HEK293 (cell line): ENCODE data around the gene RNF19B.

Experiments used
- CTCF ChIA-PET: fragments of 350-600 bp; formaldehyde crosslinking; extraction: SDS; loops from one replicate; lab custom pipeline; 2021; ENCODE audit warnings: antibody characterized with exemption; lab: Yijun Ruan, JAX
- POLR2A ChIA-PET: fragments of 300-600 bp; formaldehyde crosslinking; extraction: SDS; loops from one replicate; lab custom pipeline; 2020; ENCODE audit warnings: antibody characterized with exemption, inconsistent platforms; lab: Yijun Ruan, JAX
- H3K27ac ChIP-seq: fragments of 200-500 bp; sonication (Bioruptor generic); 2 replicates; pipeline ENCODE4 v1.5.1; 2014; ENCODE audit warnings: low read depth, low read length, control low read depth, inconsistent platforms; ENCODE audit errors: extremely low read depth
- H3K36me3 ChIP-seq, 2 experiments: fragments of 200-500 bp in 1 of 2; sonication (Bioruptor generic) in 1 of 2; 1 replicate in 1 of 2; 2 replicates in 1 of 2; pipeline ENCODE4 v1.5.1; 2014 to 2017; ENCODE audit warnings: inconsistent platforms in 2 of 2, low read length in 2 of 2; ENCODE audit not compliant: control insufficient read depth in 2 of 2, insufficient read depth in 1 of 2
- H3K4me1 ChIP-seq: fragments of 200-500 bp; sonication (Bioruptor generic); 2 replicates; pipeline ENCODE4 v1.5.1; 2014; ENCODE audit warnings: mild to moderate bottlenecking, low read length, inconsistent platforms; ENCODE audit not compliant: control insufficient read depth, insufficient read depth
- H3K4me3 ChIP-seq: 2 replicates; pipeline ENCODE4 v1.5.1; 2011; ENCODE audit warnings: low read depth, mild to moderate bottlenecking, control low read depth, low read length, moderate library complexity
- H3K9me3 ChIP-seq: fragments of 200-500 bp; sonication (Bioruptor generic); 2 replicates; pipeline ENCODE4 v1.5.1; 2014; ENCODE audit warnings: low read depth, low read length, inconsistent platforms; ENCODE audit not compliant: control insufficient read depth, insufficient read depth
- AEBP2 ChIP-seq: fragments of 450-650 bp; formaldehyde crosslinking; IDR thresholded peaks from 2 replicates; pipeline ENCODE4 v1.5.1; 2016; ENCODE audit warnings: missing biosample characterization, missing genetic modification characterization, borderline replicate concordance
- FEZF1 ChIP-seq: fragments of 450-650 bp; formaldehyde crosslinking; IDR thresholded peaks from 2 replicates; pipeline ENCODE4 v1.5.1; 2016; ENCODE audit warnings: missing biosample characterization, missing genetic modification characterization
- GFI1B ChIP-seq: fragments of 450-650 bp; formaldehyde crosslinking; IDR thresholded peaks from 2 replicates; pipeline ENCODE4 v1.5.1; 2016; ENCODE audit warnings: missing biosample characterization, missing genetic modification characterization
- GLIS1 ChIP-seq: fragments of 450-650 bp; formaldehyde crosslinking; IDR thresholded peaks from 2 replicates; pipeline ENCODE4 v1.5.1; 2016; ENCODE audit warnings: missing biosample characterization, missing genetic modification characterization
- KLF1 ChIP-seq: fragments of 450-650 bp; formaldehyde crosslinking; IDR thresholded peaks from 2 replicates; pipeline ENCODE4 v1.5.1; 2016; ENCODE audit warnings: missing biosample characterization, missing genetic modification characterization
- KLF10 ChIP-seq: fragments of 450-650 bp; IDR thresholded peaks from 2 replicates; pipeline ENCODE4 v1.5.1; 2018; ENCODE audit warnings: missing biosample characterization, mild to moderate bottlenecking, missing genetic modification characterization
- KLF9 ChIP-seq: fragments of 450-650 bp; formaldehyde crosslinking; IDR thresholded peaks from 2 replicates; pipeline ENCODE4 v1.5.1; 2016; ENCODE audit warnings: missing biosample characterization, missing genetic modification characterization, low read depth
- MEIS1 ChIP-seq: sonication (generic); formaldehyde crosslinking; IDR thresholded peaks from 2 replicates; pipeline ENCODE4 v1.8.1; 2022; ENCODE audit warnings: missing genetic modification reagents, mild to moderate bottlenecking, borderline replicate concordance
- SP7 ChIP-seq: fragments of 450-650 bp; formaldehyde crosslinking; IDR thresholded peaks from 2 replicates; pipeline ENCODE4 v1.5.1; 2016; ENCODE audit warnings: missing biosample characterization, missing genetic modification characterization
- WT1 ChIP-seq: fragments of 450-650 bp; formaldehyde crosslinking; IDR thresholded peaks from 2 replicates; pipeline ENCODE4 v1.5.1; 2016; ENCODE audit warnings: missing biosample characterization, missing genetic modification characterization
- YY2 ChIP-seq: fragments of 450-650 bp; formaldehyde crosslinking; IDR thresholded peaks from 2 replicates; pipeline ENCODE4 v1.5.1; 2016; ENCODE audit warnings: missing biosample characterization, missing genetic modification characterization
- ZBTB11 ChIP-seq: fragments of 450-650 bp; formaldehyde crosslinking; conservative IDR thresholded peaks from 2 replicates; pipeline ENCODE4 v1.5.1; 2016; ENCODE audit warnings: low read depth, missing biosample characterization, missing genetic modification characterization
- ZBTB17 ChIP-seq: fragments of 450-650 bp; formaldehyde crosslinking; IDR thresholded peaks from 2 replicates; pipeline ENCODE4 v1.5.1; 2016; ENCODE audit warnings: missing biosample characterization, missing genetic modification characterization
- ZBTB20 ChIP-seq: fragments of 450-650 bp; formaldehyde crosslinking; IDR thresholded peaks from 2 replicates; pipeline ENCODE4 v1.5.1; 2016; ENCODE audit warnings: missing biosample characterization, missing genetic modification characterization
- ZBTB6 ChIP-seq: fragments of 450-650 bp; formaldehyde crosslinking; IDR thresholded peaks from 2 replicates; pipeline ENCODE4 v1.5.1; 2017; ENCODE audit warnings: missing biosample characterization, missing genetic modification characterization
- ZEB2 ChIP-seq: fragments of 450-650 bp; formaldehyde crosslinking; IDR thresholded peaks from 2 replicates; pipeline ENCODE4 v1.5.1; 2016; ENCODE audit warnings: missing biosample characterization, missing genetic modification characterization
- ZNF18 ChIP-seq: fragments of 450-650 bp; formaldehyde crosslinking; IDR thresholded peaks from 2 replicates; pipeline ENCODE4 v1.5.1; 2016; ENCODE audit warnings: missing biosample characterization, missing genetic modification characterization
- ZNF341 ChIP-seq: fragments of 450-650 bp; formaldehyde crosslinking; IDR thresholded peaks from 2 replicates; pipeline ENCODE4; 2016; ENCODE audit warnings: low read depth, missing biosample characterization, missing genetic modification characterization
- ZNF423 ChIP-seq: fragments of 450-650 bp; formaldehyde crosslinking; IDR thresholded peaks from 2 replicates; pipeline ENCODE4 v1.5.1; 2016; ENCODE audit warnings: missing biosample characterization, missing genetic modification characterization
- ZNF501 ChIP-seq: fragments of 450-650 bp; formaldehyde crosslinking; IDR thresholded peaks from 2 replicates; pipeline ENCODE4 v1.5.1; 2016; ENCODE audit warnings: missing biosample characterization, missing genetic modification characterization
- ZNF518A ChIP-seq: fragments of 450-650 bp; formaldehyde crosslinking; conservative IDR thresholded peaks from 2 replicates; pipeline ENCODE4 v1.5.1; 2016; ENCODE audit warnings: low read depth, missing biosample characterization, missing genetic modification characterization
- ZNF600 ChIP-seq: fragments of 450-650 bp; formaldehyde crosslinking; IDR thresholded peaks from 2 replicates; pipeline ENCODE4 v1.5.1; 2016; ENCODE audit warnings: missing biosample characterization, missing genetic modification characterization
- ZNF660 ChIP-seq: fragments of 450-650 bp; IDR thresholded peaks from 2 replicates; pipeline ENCODE4 v1.5.1; 2018; ENCODE audit warnings: missing biosample characterization, mild to moderate bottlenecking, missing genetic modification characterization
- ZNF785 ChIP-seq: fragments of 450-650 bp; formaldehyde crosslinking; IDR thresholded peaks from 2 replicates; pipeline ENCODE4 v1.5.1; 2016; ENCODE audit warnings: missing biosample characterization, missing genetic modification characterization

Gene RNF19B

GRCh38 chr1:32964461-32965250, at the start of gene RNF19B (continued):
- TF ChIP-seq ZEB2 (tag by site-specific recombination) (peak; percentile 46; the same call in 1 of the 2 replicates), MEIS1 (CRISPR knock-in tag) (no peak), AEBP2 (tag by site-specific recombination) (no peak), ZBTB17 (peak; percentile 60), ZNF785 (tag by site-specific recombination) (no peak), ZNF600 (tag by site-specific recombination) (peak; percentile 85), ZBTB6 (no peak; the same call in 1 of the 2 replicates), ZNF518A (tag by site-specific recombination) (peak; percentile 49; the same call in 1 of the 2 replicates), ZNF423 (tag by site-specific recombination) (no peak), FEZF1 (tag by site-specific recombination) (peak; percentile 12; the same call in 1 of the 2 replicates), KLF9 (tag by site-specific recombination) (peak; percentile 62; the same call in 1 of the 2 replicates), KLF1 (peak; percentile 81), SP7 (tag by site-specific recombination) (no peak), ZNF660 (tag by site-specific recombination) (peak; percentile 94), GLIS1 (tag by site-specific recombination) (peak; percentile 39; the same call in 1 of the 2 replicates), KLF10 (peak; percentile 58; the same call in 1 of the 2 replicates), ZNF341 (tag by site-specific recombination) (0 out of 2 replicates have a peak, but pooled peaks have one; percentile 13), YY2 (tag by site-specific recombination) (0 out of 2 replicates have a peak, but pooled peaks have one; percentile 30), ZNF501 (tag by site-specific recombination) (no peak), ZBTB20 (tag by site-specific recombination) (peak; percentile 49; the same call in 1 of the 2 replicates)

- Histone ChIP-seq H3K9me3 (no peaks in the 10 kb centered on the region), H3K36me3 (peaks cover 33 to 83% of the 10 kb centered on the region in 2 experiments), H3K4me3 (no peak overlapping the region), H3K27ac (no peak overlapping the region), H3K4me1 (no peaks in the 10 kb centered on the region)
- CTCF ChIA-PET: interaction anchor here (0.6 to 1.3 kb wide), 2 partner anchors 13 to 133 kb away, joined by 3 to 4 read pairs; no protein-coding TSS in a partner anchor
- POLR2A ChIA-PET: no interaction called here
- TF ChIP-seq ZNF18 (tag by site-specific recombination): no peak
- TF ChIP-seq ZBTB11 (tag by site-specific recombination): no peak
- TF ChIP-seq GFI1B: no peak
- no peak for TF ChIP-seq WT1 (tag by site-specific recombination)
Observed at GRCh38 chr1:33013791-33014190, 49.2 kb upstream of the RNF19B start.
